Activated CD8-positive, alpha-beta T cell treated with anti-CD3 and anti-CD28 coated beads for 36 hours (primary cell): ENCODE data around the gene PTRHD1. TPM values are rescaled to one million over a fixed set of nuclear protein-coding genes. Genes with fewer than 3 reads are reported as not detected.

ENCODE experiments used
- ATAC-seq: fragments of 200-7000 bp; cut with Tn5 transposase; one replicate; pipeline ENCODE4 v1.10.0; 2021; ENCODE audit warnings: mild to moderate bottlenecking, moderate library complexity
- CTCF ChIA-PET: fragments of 350-600 bp; sonication (Branson Sonifier 250); formaldehyde crosslinking; loops from one replicate; lab custom pipeline; 2021; ENCODE audit warnings: antibody characterized with exemption; lab: Charles Lee
- POLR2A ChIA-PET: fragments of 350-600 bp; sonication (Branson Sonifier 250); formaldehyde crosslinking; loops from one replicate; lab custom pipeline; 2021; ENCODE audit warnings: antibody characterized with exemption; lab: Charles Lee
- DNase-seq: peaks from one replicate; pipeline ENCODE4 v3.0.0-alpha.2; 2020
- H3K27ac Mint-ChIP-seq: one replicate; pipeline ENCODE4 v1.8.0; 2021; ENCODE audit warnings: mild to moderate bottlenecking, mixed read lengths
- H3K27me3 Mint-ChIP-seq: one replicate; pipeline ENCODE4 v1.8.0; 2021; ENCODE audit warnings: mixed read lengths
- H3K36me3 Mint-ChIP-seq: one replicate; pipeline ENCODE4 v1.8.0; 2021; ENCODE audit warnings: low read depth, mixed read lengths
- H3K4me1 Mint-ChIP-seq: one replicate; pipeline ENCODE4 v1.8.0; 2021; ENCODE audit warnings: low read depth, mixed read lengths
- H3K4me3 Mint-ChIP-seq: one replicate; pipeline ENCODE4 v1.8.0; 2021; ENCODE audit warnings: mild to moderate bottlenecking, moderate library complexity, mixed read lengths
- H3K9me3 Mint-ChIP-seq: one replicate; pipeline ENCODE4 v1.8.0; 2021; ENCODE audit warnings: mixed read lengths
- CTCF ChIP-seq: fragments of 200-600 bp; IDR thresholded peaks from one replicate; pipeline ENCODE4 v1.8.0; 2022; ENCODE audit warnings: antibody characterized with exemption, mild to moderate bottlenecking
- intact Hi-C: fragments of 100-400 bp; cut with micrococcal nuclease; formaldehyde crosslinking; loops from one replicate; pipeline ENCODE4 v1.10.0; 2022
- total RNA-seq, 2 experiments: library from RNA; stranded (reverse); gene quantifications; one replicate each; pipeline ENCODE4 v1.2.3, GENCODE V29; 2021

Gene PTRHD1
- total RNA-seq, 2 experiments from 2014 or later, result 23.2 to 24.9 TPM

GRCh38 chr2:24749069-24749691 lies 44.0 kb downstream of the PTRHD1 start:
- peaks cover 6% of the 10 kb centered on the region for H3K36me3 Mint-ChIP-seq
- H3K4me1 Mint-ChIP-seq, result peaks cover 4% of the 10 kb centered on the region

GRCh38 chr2:24747299-24747698 lies 45.9 kb downstream of the PTRHD1 start:
- Mint-ChIP-seq H3K4me1 (peaks cover 18% of the 10 kb centered on the region), H3K9me3 (no peaks in the 10 kb centered on the region), H3K4me3 (no peak overlapping the region), H3K36me3 (peaks cover 9% of the 10 kb centered on the region), H3K27ac (no peak overlapping the region), H3K27me3 (no peaks in the 10 kb centered on the region)
- ChIA-PET POLR2A (no interaction called here), CTCF (interaction anchor here (1.0 kb wide), 1 partner anchor 325 kb away, joined by 3 read pairs; no protein-coding TSS in a partner anchor)
- no peak for TF ChIP-seq CTCF
- DNase-seq (no peak), ATAC-seq (no peak)
- intact Hi-C loops, result no loop called here

More at GRCh38 chr2:24749069-24749691, 44.0 kb downstream of the PTRHD1 start:
- ATAC-seq (no peak), DNase-seq (no peak)
- no peaks in the 10 kb centered on the region for H3K9me3 Mint-ChIP-seq
- no peak overlapping the region for H3K4me3 Mint-ChIP-seq
- CTCF ChIA-PET, result no interaction called here
- H3K27ac Mint-ChIP-seq, result no peak overlapping the region
- no peak for TF ChIP-seq CTCF
- POLR2A ChIA-PET, result no interaction called here
- intact Hi-C loops, result no loop called here
- H3K27me3 Mint-ChIP-seq, result no peaks in the 10 kb centered on the region

- peaks cover 18% of the 10 kb centered on the region for H3K4me1 Mint-ChIP-seq
- no peaks in the 10 kb centered on the region for H3K27me3 Mint-ChIP-seq
- peak overlapping the region; percentile 11 for H3K27ac Mint-ChIP-seq
- TF ChIP-seq CTCF, result no peak
- H3K36me3 Mint-ChIP-seq, result peaks cover 9% of the 10 kb centered on the region
- ChIA-PET CTCF (no interaction called here), POLR2A (no interaction called here)
- no peaks in the 10 kb centered on the region for H3K9me3 Mint-ChIP-seq
- DNase-seq (no peak), ATAC-seq (no peak)
- intact Hi-C loops, result no loop called here
- H3K4me3 Mint-ChIP-seq, result no peak overlapping the region
Observed at GRCh38 chr2:24745825-24746224, 47.4 kb downstream of the PTRHD1 start.

- ATAC-seq (no peak), DNase-seq (no peak)
- no peaks in the 10 kb centered on the region for H3K27me3 Mint-ChIP-seq
- peaks cover 18% of the 10 kb centered on the region for H3K4me1 Mint-ChIP-seq
- ChIA-PET POLR2A (no interaction called here), CTCF (interaction anchor here (1.2 kb wide), 1 partner anchor 47 kb away, joined by 3 read pairs; no protein-coding TSS in a partner anchor)
- H3K27ac Mint-ChIP-seq, result no peak overlapping the region
- peaks cover 6% of the 10 kb centered on the region for H3K36me3 Mint-ChIP-seq
- no peak for TF ChIP-seq CTCF
- no peaks in the 10 kb centered on the region for H3K9me3 Mint-ChIP-seq
- intact Hi-C loops, result no loop called here
- H3K4me3 Mint-ChIP-seq, result no peak overlapping the region
Observed at GRCh38 chr2:24744356-24744755, 48.8 kb downstream of the PTRHD1 start.

GRCh38 chr2:24743924-24744323 lies 49.3 kb downstream of the PTRHD1 start:
- intact Hi-C loops, result no loop called here
- H3K4me3 Mint-ChIP-seq, result no peak overlapping the region
- no peaks in the 10 kb centered on the region for H3K9me3 Mint-ChIP-seq
- POLR2A ChIA-PET, result no interaction called here
- no peaks in the 10 kb centered on the region for H3K27me3 Mint-ChIP-seq
- DNase-seq (no peak), ATAC-seq (no peak)
- H3K36me3 Mint-ChIP-seq, result peaks cover 6% of the 10 kb centered on the region
- CTCF ChIA-PET, result interaction anchor here (1.2 kb wide), 1 partner anchor 48 kb away, joined by 3 read pairs; no protein-coding TSS in a partner anchor
- peaks cover 16% of the 10 kb centered on the region for H3K4me1 Mint-ChIP-seq
- H3K27ac Mint-ChIP-seq, result no peak overlapping the region
- no peak for TF ChIP-seq CTCF
